Measurements from ENCODE around the gene FOXD2. TPM values are rescaled to one million over a fixed set of nuclear protein-coding genes. Genes with fewer than 3 reads are reported as not detected.

The FOXD2 gene
- total and polyA plus RNA-seq, 7 donors, result 0.04 to 0.13 (median 0.04) TPM

- ATAC-seq (peak in 3 of 4 donors; percentile 1 to 5 (median 1)), DNase-seq (no peak)
- intact Hi-C loops (cut with DNase I), result loop anchor here (5.0 kb wide), 1 partner anchor 275 kb away; no protein-coding TSS in a partner anchor
- H3K36me3 ChIP-seq (ENCODE audit: insufficient read depth in 1 of 2, low read depth in 1 of 2), result no peaks in the 10 kb centered on the region
- no peaks in the 10 kb centered on the region for H3K9me3 ChIP-seq
- H3K27me3 ChIP-seq (ENCODE audit: insufficient read depth in 3 of 3, low read length in 2 of 3), result peaks cover 0 to 92% (median 50%) of the 10 kb centered on the region in 3 donors
- TF ChIP-seq, protein P1, sequence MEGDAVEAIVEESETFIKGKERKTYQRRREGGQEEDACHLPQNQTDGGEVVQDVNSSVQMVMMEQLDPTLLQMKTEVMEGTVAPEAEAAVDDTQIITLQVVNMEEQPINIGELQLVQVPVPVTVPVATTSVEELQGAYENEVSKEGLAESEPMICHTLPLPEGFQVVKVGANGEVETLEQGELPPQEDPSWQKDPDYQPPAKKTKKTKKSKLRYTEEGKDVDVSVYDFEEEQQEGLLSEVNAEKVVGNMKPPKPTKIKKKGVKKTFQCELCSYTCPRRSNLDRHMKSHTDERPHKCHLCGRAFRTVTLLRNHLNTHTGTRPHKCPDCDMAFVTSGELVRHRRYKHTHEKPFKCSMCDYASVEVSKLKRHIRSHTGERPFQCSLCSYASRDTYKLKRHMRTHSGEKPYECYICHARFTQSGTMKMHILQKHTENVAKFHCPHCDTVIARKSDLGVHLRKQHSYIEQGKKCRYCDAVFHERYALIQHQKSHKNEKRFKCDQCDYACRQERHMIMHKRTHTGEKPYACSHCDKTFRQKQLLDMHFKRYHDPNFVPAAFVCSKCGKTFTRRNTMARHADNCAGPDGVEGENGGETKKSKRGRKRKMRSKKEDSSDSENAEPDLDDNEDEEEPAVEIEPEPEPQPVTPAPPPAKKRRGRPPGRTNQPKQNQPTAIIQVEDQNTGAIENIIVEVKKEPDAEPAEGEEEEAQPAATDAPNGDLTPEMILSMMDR (IDR thresholded peaks at IDR 0.05), result no peak
- H3K4me1 ChIP-seq, result no peaks in the 10 kb centered on the region
- WGBS, 3 donors, result 0 to 1% (median 0%) methylated on average over 31 to 46 of the region's 46 CpGs
- H3K27ac ChIP-seq, result peak overlapping the region; percentile 34
- peak overlapping the region; percentile 69 for H3K4me3 ChIP-seq
These were observed 831 bp upstream of the FOXD2 start for GRCh38 chr1:47436979-47437446.

GRCh38 chr1:47438165-47439016 lies 547 bp downstream of the FOXD2 start:
- ATAC-seq (no peak), DNase-seq (no peak)
- 0 to 2% (median 1%) methylated on average over 26 to 117 of the region's 117 CpGs for WGBS, 3 donors
- TF ChIP-seq, protein P1 (IDR thresholded peaks at IDR 0.05), result no peak
- H3K27me3 ChIP-seq (ENCODE audit: insufficient read depth in 3 of 3, low read length in 2 of 3), result peaks cover 0 to 90% (median 58%) of the 10 kb centered on the region in 3 donors
- H3K9me3 ChIP-seq, result no peaks in the 10 kb centered on the region
- peak overlapping the region; percentile 69 for H3K4me3 ChIP-seq
- H3K36me3 ChIP-seq (ENCODE audit: insufficient read depth in 1 of 2, low read depth in 1 of 2), result no peaks in the 10 kb centered on the region
- intact Hi-C loops (cut with DNase I), result loop anchor here (5.0 kb wide), 1 partner anchor 274 kb away; no protein-coding TSS in a partner anchor
- H3K4me1 ChIP-seq, result no peaks in the 10 kb centered on the region
- no peak overlapping the region for H3K27ac ChIP-seq

GRCh38 chr1:47439017-47439818 lies 1.4 kb downstream of the FOXD2 start:
- no peaks in the 10 kb centered on the region for H3K36me3 ChIP-seq (ENCODE audit: insufficient read depth in 1 of 2, low read depth in 1 of 2)
- 26 to 29% (median 28%) methylated on average over 45 to 86 of the region's 86 CpGs for WGBS, 3 donors

More at GRCh38 chr1:47439017-47439818, 1.4 kb downstream of the FOXD2 start:
- Histone ChIP-seq H3K27ac (no peak overlapping the region), H3K4me3 (peak overlapping the region; percentile 69), H3K9me3 (no peaks in the 10 kb centered on the region), H3K4me1 (no peaks in the 10 kb centered on the region), H3K27me3 (ENCODE audit: insufficient read depth in 3 of 3, low read length in 2 of 3) (peaks cover 0 to 91% (median 62%) of the 10 kb centered on the region in 3 donors)
- intact Hi-C loops (cut with DNase I), result loop anchor here (5.0 kb wide), 1 partner anchor 273 kb away; no protein-coding TSS in a partner anchor
- ATAC-seq (no peak), DNase-seq (no peak)
- TF ChIP-seq, protein P1 (IDR thresholded peaks at IDR 0.05), result no peak

All from psoas muscle (tissue), 8 donors.